ENCODE results near the gene DPP7. TPM values are rescaled to one million over a fixed set of nuclear protein-coding genes. Genes with fewer than 3 reads are reported as not detected.

The DPP7 gene
- total and polyA plus RNA-seq, 2 experiments from 2014 or later, result 134 to 145 TPM

DNA sequence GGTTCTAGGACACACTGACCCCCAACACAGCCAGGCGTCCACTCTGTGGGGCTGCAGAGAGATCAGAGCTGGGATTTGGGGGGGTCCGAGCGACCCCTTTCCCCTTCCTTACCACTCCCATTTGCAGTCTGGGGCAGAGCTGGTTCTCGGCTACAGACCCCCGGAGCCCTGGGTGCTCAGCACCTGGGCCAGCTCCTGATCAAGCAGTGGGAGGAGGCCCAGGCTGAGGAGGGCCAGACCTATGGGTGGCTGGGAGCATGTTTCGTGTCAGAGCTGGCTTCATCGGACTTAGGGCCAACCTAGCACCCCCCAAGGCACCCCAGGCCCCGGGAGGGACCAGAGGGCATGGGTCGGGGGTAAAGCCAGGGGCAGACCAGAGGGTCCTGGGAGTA lies 32.0 kb upstream of the DPP7 start:
- Histone ChIP-seq H3K9me3 (ENCODE audit: low read depth) (no peaks in the 10 kb centered on the region), H2AFZ (no peak overlapping the region), H3K4me3 (no peak overlapping the region), H3K27me3 (replicated peaks; ENCODE audit: insufficient read depth) (no peaks in the 10 kb centered on the region; the same call in 1 of the 2 replicates), H3F3A (ENCODE audit: insufficient read depth) (no peaks in the 10 kb centered on the region), H3K4me2 (ENCODE audit: unreplicated experiment) (no peak overlapping the region), H3K9ac (no peak overlapping the region), H3K79me2 (ENCODE audit: insufficient read depth) (no peaks in the 10 kb centered on the region), H3K9me2 (ENCODE audit: insufficient read depth) (no peaks in the 10 kb centered on the region), H3K27ac (no peak overlapping the region), H4K20me1 (ENCODE audit: insufficient read depth) (no peaks in the 10 kb centered on the region), H3K36me3 (ENCODE audit: low read depth) (no peaks in the 10 kb centered on the region), H3K4me1 (ENCODE audit: insufficient read depth) (no peaks in the 10 kb centered on the region)
- 51 to 70% methylated on average over 9 of the region's 9 CpGs for WGBS, 2 experiments (ENCODE audit: low coverage in 1 of 2, low lambda C conversion rate in 2 of 2, missing lambda C conversion rate in 2 of 2)
- DNase-seq, result no peak
- TF ChIP-seq EZH2 (IDR thresholded peaks at IDR 0.05; ENCODE audit: insufficient read depth, poor library complexity, severe bottlenecking) (no peak), EZH2phosphoT487 (IDR thresholded peaks at IDR 0.05; ENCODE audit: insufficient read depth, low read depth) (no peak)
- in situ Hi-C loops (cut with MboI), result no loop called here

DNA sequence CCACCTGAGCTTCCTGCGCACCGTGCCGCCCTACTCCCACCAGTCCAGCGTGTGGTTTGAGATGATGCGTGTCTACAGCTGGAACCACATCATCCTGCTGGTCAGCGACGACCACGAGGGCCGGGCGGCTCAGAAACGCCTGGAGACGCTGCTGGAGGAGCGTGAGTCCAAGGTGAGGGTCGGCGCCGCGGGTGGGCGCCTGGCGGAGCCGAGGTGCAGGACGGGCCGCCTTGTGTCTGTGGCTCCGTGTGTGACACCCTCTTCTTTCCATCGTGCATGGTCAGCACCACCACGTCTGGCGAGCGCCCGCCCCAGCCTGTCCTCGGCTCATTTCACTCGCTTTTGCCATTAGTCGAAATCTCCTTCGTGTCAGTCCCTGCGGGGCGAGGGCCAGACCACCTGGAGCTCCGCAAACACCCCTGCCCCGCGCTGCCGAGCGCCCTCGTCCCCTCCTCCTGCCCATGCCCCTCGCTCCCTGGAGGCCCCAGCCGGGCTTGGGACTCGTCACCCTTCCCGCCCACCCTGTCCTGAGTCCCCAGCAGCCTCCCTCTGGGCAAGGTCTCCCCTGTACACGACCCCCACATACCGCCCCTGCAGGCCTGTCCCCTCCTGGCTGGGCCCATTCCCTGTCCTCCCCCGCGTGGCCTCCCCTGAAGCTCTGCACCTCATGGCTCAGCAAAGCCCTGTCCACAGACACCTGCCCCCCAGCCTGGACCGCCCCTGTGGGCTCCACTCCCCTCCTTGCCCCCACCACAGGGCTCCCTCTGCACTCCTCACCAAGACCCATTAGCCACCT lies 31.4 kb upstream of the DPP7 start:
- no peaks in the 10 kb centered on the region for H3K9me3 ChIP-seq (ENCODE audit: low read depth)
- no peak overlapping the region for H3K27ac ChIP-seq
- H3K79me2 ChIP-seq (ENCODE audit: insufficient read depth), result no peaks in the 10 kb centered on the region
- no peak overlapping the region for H3K4me3 ChIP-seq
- H3K4me2 ChIP-seq (ENCODE audit: unreplicated experiment), result no peak overlapping the region
- H3K4me1 ChIP-seq (ENCODE audit: insufficient read depth), result no peaks in the 10 kb centered on the region
- no peaks in the 10 kb centered on the region; the same call in 1 of the 2 replicates for H3K27me3 ChIP-seq (replicated peaks; ENCODE audit: insufficient read depth)
- TF ChIP-seq EZH2 (IDR thresholded peaks at IDR 0.05; ENCODE audit: insufficient read depth, poor library complexity, severe bottlenecking) (no peak), EZH2phosphoT487 (IDR thresholded peaks at IDR 0.05; ENCODE audit: insufficient read depth, low read depth) (no peak)
- H3F3A ChIP-seq (ENCODE audit: insufficient read depth), result no peaks in the 10 kb centered on the region
- no peaks in the 10 kb centered on the region for H3K9me2 ChIP-seq (ENCODE audit: insufficient read depth)
- H3K36me3 ChIP-seq (ENCODE audit: low read depth), result no peaks in the 10 kb centered on the region
- in situ Hi-C loops (cut with MboI), result no loop called here
- no peaks in the 10 kb centered on the region for H4K20me1 ChIP-seq (ENCODE audit: insufficient read depth)
- 44 to 49% methylated on average over 33 to 45 of the region's 49 CpGs for WGBS, 2 experiments (ENCODE audit: low coverage in 1 of 2, low lambda C conversion rate in 2 of 2, missing lambda C conversion rate in 2 of 2)
- no peak overlapping the region for H3K9ac ChIP-seq
- no peak overlapping the region for H2AFZ ChIP-seq
- no peak for DNase-seq

DNA sequence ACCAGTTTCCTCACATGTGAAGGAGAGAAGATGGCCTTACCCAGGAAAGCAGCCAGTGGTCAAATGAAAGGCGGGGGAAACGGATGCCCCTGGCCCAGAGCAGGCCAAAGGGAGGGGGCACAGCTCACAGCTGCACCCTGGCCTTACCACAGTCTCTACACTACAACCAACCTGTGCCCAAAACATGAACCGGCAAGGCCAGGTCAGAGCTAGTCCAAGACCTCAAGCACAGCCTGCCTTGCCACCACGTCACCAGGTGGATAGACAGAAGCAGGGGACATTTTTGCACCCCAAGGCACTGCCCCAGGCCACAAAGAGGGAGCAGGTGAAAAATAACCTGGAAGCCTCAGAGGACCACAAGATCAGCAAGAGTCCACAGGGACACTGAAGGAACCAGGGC lies 28.9 kb upstream of the DPP7 start:
- Histone ChIP-seq H3K9me2 (ENCODE audit: insufficient read depth) (no peaks in the 10 kb centered on the region), H3K27me3 (replicated peaks; ENCODE audit: insufficient read depth) (peaks cover 16% of the 10 kb centered on the region), H3K79me2 (ENCODE audit: insufficient read depth) (no peaks in the 10 kb centered on the region), H3K4me1 (ENCODE audit: insufficient read depth) (no peaks in the 10 kb centered on the region), H3F3A (ENCODE audit: insufficient read depth) (no peaks in the 10 kb centered on the region), H3K27ac (no peak overlapping the region), H3K9ac (no peak overlapping the region), H3K4me3 (no peak overlapping the region), H4K20me1 (ENCODE audit: insufficient read depth) (no peaks in the 10 kb centered on the region), H3K36me3 (ENCODE audit: low read depth) (no peaks in the 10 kb centered on the region), H3K4me2 (ENCODE audit: unreplicated experiment) (no peak overlapping the region), H3K9me3 (ENCODE audit: low read depth) (no peaks in the 10 kb centered on the region), H2AFZ (no peak overlapping the region)
- no peak for DNase-seq
- in situ Hi-C loops (cut with MboI), result no loop called here
- TF ChIP-seq EZH2 (IDR thresholded peaks at IDR 0.05; ENCODE audit: insufficient read depth, poor library complexity, severe bottlenecking), result no peak
- no peak for TF ChIP-seq EZH2phosphoT487 (IDR thresholded peaks at IDR 0.05; ENCODE audit: insufficient read depth, low read depth)
- WGBS, 2 experiments (ENCODE audit: low coverage in 1 of 2, low lambda C conversion rate in 2 of 2, missing lambda C conversion rate in 2 of 2), result 30 to 39% methylated on average over 4 of the region's 4 CpGs

DNA sequence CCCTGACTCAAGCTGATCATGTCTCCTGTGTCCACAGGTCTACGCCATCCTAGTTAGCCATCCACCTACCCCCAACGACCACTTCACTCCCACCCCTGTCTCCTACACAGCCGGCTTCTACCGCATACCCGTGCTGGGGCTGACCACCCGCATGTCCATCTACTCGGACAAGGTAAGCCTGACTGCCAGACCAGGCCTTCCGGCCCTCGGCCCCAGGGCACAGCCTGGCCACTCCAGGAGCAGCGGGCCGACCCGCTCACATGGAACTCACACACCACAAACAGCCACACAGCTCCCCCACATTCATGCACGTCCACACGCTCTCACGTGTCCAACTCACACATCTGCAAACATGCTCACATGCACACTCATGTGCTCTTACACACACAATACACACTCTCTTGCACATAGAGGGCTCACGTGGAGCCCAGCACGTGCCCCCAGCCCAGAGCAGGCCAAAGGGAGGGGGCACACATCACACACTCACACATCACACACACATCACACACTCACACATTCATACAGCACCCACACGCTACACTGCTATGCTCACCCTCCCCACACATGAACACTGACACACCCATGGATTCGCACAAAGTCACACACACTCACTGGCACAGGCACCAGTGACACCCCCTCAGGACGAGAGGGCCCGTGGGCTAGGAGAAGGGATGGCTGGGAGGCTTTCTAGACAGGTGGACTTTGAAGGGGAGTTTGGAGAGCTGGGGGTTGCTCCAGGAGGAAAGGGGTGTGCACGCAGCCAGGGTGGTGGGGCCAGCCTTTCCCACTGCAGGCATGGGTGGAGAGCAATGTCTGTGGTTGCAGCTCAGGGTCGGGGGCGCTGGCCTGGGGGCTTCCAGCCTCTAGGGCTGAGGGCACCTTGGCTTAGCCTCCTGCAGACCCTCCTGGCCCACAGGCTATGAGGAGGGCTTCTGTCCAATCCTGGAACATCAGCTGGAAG lies 27.7 kb upstream of the DPP7 start:
- Histone ChIP-seq H3K4me3 (no peak overlapping the region), H3K79me2 (ENCODE audit: insufficient read depth) (no peaks in the 10 kb centered on the region), H3F3A (ENCODE audit: insufficient read depth) (no peaks in the 10 kb centered on the region), H3K9me3 (ENCODE audit: low read depth) (no peaks in the 10 kb centered on the region), H3K9me2 (ENCODE audit: insufficient read depth) (no peaks in the 10 kb centered on the region), H3K36me3 (ENCODE audit: low read depth) (no peaks in the 10 kb centered on the region), H3K27me3 (replicated peaks; ENCODE audit: insufficient read depth) (peaks cover 28% of the 10 kb centered on the region), H2AFZ (no peak overlapping the region), H4K20me1 (ENCODE audit: insufficient read depth) (no peaks in the 10 kb centered on the region), H3K4me2 (ENCODE audit: unreplicated experiment) (no peak overlapping the region), H3K27ac (no peak overlapping the region), H3K4me1 (ENCODE audit: insufficient read depth) (no peaks in the 10 kb centered on the region), H3K9ac (no peak overlapping the region)
- no peak for DNase-seq
- TF ChIP-seq EZH2phosphoT487 (IDR thresholded peaks at IDR 0.05; ENCODE audit: insufficient read depth, low read depth), result no peak
- no peak for TF ChIP-seq EZH2 (IDR thresholded peaks at IDR 0.05; ENCODE audit: insufficient read depth, poor library complexity, severe bottlenecking)
- WGBS, 2 experiments (ENCODE audit: low coverage in 1 of 2, low lambda C conversion rate in 2 of 2, missing lambda C conversion rate in 2 of 2), result 49 to 56% methylated on average over 24 of the region's 24 CpGs
- in situ Hi-C loops (cut with MboI), result no loop called here

Measured in GM23248 (cell line).